ENCODE measurements around the gene DHRS13.
"Not testable (repeated sequence)": the region's sequence is repeated elsewhere in the genome, so short reads cannot be mapped to it uniquely, and the experiment has no call there.

DNA sequence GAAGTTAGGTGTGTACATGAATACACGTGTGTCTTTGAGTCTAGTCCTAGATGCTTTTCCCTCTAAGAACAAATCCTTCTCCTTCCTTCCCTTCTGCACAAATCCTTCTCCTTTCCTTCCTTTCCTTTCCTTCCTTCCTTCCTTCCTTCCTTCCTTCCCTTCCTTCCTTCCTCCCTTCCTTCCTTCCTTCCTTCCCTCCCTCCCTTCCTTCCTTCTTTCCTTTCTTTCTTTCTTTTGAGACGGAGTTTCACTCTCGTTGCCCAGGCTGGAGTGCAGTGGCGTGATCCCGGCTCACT, 615 bp upstream of the DHRS13 start:
- TF ChIP-seq, protein P1, sequence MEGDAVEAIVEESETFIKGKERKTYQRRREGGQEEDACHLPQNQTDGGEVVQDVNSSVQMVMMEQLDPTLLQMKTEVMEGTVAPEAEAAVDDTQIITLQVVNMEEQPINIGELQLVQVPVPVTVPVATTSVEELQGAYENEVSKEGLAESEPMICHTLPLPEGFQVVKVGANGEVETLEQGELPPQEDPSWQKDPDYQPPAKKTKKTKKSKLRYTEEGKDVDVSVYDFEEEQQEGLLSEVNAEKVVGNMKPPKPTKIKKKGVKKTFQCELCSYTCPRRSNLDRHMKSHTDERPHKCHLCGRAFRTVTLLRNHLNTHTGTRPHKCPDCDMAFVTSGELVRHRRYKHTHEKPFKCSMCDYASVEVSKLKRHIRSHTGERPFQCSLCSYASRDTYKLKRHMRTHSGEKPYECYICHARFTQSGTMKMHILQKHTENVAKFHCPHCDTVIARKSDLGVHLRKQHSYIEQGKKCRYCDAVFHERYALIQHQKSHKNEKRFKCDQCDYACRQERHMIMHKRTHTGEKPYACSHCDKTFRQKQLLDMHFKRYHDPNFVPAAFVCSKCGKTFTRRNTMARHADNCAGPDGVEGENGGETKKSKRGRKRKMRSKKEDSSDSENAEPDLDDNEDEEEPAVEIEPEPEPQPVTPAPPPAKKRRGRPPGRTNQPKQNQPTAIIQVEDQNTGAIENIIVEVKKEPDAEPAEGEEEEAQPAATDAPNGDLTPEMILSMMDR (IDR thresholded peaks at IDR 0.05), result not testable (repeated sequence)
- TF ChIP-seq POLR2A (IDR thresholded peaks at IDR 0.05), result not testable (repeated sequence)

Data from vagina (tissue), 2 donors.